Measurements from ENCODE around the gene ZC3H12A.
A peak's percentile ranks its signal among the peaks of the same experiment; 100 is the strongest.
"Not testable (repeated sequence)": the region's sequence is repeated elsewhere in the genome, so short reads cannot be mapped to it uniquely, and the experiment has no call there.

ZC3H12A gene

DNA sequence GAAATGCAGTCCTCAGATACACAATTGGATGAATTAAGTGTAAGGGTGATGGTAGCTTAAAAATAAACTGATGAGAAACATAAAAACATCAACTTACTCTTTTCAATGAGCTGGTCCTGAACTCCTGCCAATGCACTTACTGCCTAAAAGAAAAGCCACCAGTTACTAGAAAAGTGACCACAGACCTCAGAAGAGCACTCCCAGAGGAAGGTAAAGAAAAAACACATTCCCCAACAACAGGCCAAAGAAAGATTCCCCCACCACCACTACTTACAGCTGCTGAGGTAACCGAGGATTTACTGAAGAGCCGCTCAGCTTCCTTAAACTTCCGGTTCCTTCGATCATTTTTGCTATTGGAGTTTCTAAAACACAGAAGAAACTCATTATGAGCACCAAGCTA is 34.8 kb downstream of the ZC3H12A start:
- Histone ChIP-seq H3K4me1 (ENCODE audit: control insufficient read depth, insufficient read depth, low read length) (peaks cover 8% of the 10 kb centered on the region; the same call in 1 of the 2 replicates), H3K27me3 (ENCODE audit: control insufficient read depth, insufficient read depth, low read length) (no peaks in the 10 kb centered on the region), H3K36me3 (ENCODE audit: control insufficient read depth, insufficient read depth, low read length) (peaks cover 55% of the 10 kb centered on the region), H3K9ac (ENCODE audit: low read depth, low read length) (no peak overlapping the region), H3K27ac (ENCODE audit: low read depth, low read length) (no peak overlapping the region), H3K9me3 (ENCODE audit: control insufficient read depth, insufficient read depth, low read length) (no peaks in the 10 kb centered on the region), H3K4me3 (ENCODE audit: low read depth, low read length) (no peak overlapping the region)

DNA sequence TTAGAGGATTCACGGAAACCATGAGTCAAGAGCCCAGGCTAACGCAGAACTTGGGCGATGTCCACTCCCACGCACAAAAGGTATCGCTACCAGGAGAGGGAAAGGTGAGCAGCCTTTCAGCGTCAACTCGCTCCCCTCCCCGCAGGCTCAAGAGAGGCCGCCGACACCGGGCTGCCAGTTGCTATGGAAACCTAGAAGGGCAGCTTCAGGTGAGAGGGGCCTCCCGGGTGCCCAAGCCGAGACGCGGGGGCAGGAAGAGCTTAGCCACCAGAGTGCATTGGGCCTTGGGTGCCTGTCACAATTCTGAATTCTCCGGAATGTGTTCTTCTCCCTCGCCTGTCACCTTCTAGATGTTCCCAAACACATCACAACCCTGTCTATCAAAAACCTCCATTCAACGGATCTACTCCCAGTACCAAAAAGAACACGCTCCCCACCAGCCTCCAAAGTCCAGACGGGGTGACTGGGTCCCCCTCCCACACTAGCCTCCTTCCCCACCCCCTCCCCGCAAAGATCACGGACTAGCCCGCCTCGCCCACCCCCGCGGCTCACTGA is 39.5 kb downstream of the ZC3H12A start:
- peak overlapping the region; percentile 86 for H3K27ac ChIP-seq (ENCODE audit: low read depth, low read length)

DNA sequence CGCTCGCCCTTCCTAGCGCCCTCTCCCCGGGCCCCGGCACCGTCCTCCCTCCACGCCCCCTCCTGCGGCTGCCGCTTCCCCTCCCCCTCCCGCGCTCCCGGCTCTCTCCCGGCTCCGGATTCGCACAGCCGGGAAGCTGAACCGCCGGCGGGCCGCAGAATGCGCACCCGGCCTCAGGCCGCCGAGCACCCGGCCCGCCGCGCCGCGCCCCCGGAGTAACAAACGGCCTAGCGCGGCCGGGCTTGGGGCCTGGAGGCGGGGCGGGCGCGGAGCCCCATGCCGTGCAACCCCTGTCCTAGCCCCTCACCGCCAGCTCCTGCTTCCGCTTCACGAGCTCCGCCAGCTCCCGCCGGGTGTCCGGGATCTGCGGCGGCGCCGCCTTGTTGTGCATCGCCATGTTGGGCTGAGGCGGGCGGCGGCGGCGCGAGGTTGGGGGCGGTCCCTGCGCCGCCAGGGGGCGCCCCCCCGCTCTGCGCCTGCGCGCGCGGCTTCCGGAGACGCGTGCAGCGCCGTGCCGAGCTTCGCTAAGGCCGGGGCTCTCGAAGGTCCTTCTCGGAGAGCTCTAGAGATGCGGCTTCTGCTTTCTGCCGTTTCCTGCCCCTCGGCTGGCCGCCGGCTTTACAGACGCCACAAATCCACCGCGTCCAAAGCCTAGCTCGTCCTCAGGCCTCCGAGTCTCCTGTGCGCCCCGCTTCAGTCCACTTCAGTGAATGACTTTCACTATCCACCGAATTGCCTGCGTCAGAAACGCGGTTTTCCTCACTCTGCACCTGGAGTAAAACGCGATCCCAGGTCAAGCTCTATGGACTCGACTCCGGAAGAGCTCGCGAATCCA is 40.2 kb downstream of the ZC3H12A start, which contains the start of gene MEAF6:
MEAF6 (minus strand) TSS at position 417 of the 835 bp plus-strand sequence; CDS start at position 397, 20 bp downstream.
- peaks cover 24% of the 10 kb centered on the region for H3K36me3 ChIP-seq (ENCODE audit: control insufficient read depth, insufficient read depth, low read length)
- H3K27me3 ChIP-seq (ENCODE audit: control insufficient read depth, insufficient read depth, low read length): no peaks in the 10 kb centered on the region; the same call in none of the 2 replicates
- peaks cover 15% of the 10 kb centered on the region; the same call in 1 of the 2 replicates for H3K4me1 ChIP-seq (ENCODE audit: control insufficient read depth, insufficient read depth, low read length)
- H3K27ac ChIP-seq (ENCODE audit: low read depth, low read length): peak within 1 kb of the TSS; percentile 86
- no peaks in the 10 kb centered on the region for H3K9me3 ChIP-seq (ENCODE audit: control insufficient read depth, insufficient read depth, low read length)
- peak within 1 kb of the TSS; percentile 73 for H3K4me3 ChIP-seq (ENCODE audit: low read depth, low read length)
- peak within 1 kb of the TSS; percentile 58 for H3K9ac ChIP-seq (ENCODE audit: low read depth, low read length)

More for the DNA sequence above, 39.5 kb downstream of the ZC3H12A start:
- peak overlapping the region; percentile 73 for H3K4me3 ChIP-seq (ENCODE audit: low read depth, low read length)
- H3K4me1 ChIP-seq (ENCODE audit: control insufficient read depth, insufficient read depth, low read length): peaks cover 15% of the 10 kb centered on the region; the same call in 1 of the 2 replicates
- H3K27me3 ChIP-seq (ENCODE audit: control insufficient read depth, insufficient read depth, low read length): no peaks in the 10 kb centered on the region; the same call in none of the 2 replicates
- peaks cover 29% of the 10 kb centered on the region for H3K36me3 ChIP-seq (ENCODE audit: control insufficient read depth, insufficient read depth, low read length)
- H3K9me3 ChIP-seq (ENCODE audit: control insufficient read depth, insufficient read depth, low read length): no peaks in the 10 kb centered on the region
- no peak overlapping the region for H3K9ac ChIP-seq (ENCODE audit: low read depth, low read length)

DNA sequence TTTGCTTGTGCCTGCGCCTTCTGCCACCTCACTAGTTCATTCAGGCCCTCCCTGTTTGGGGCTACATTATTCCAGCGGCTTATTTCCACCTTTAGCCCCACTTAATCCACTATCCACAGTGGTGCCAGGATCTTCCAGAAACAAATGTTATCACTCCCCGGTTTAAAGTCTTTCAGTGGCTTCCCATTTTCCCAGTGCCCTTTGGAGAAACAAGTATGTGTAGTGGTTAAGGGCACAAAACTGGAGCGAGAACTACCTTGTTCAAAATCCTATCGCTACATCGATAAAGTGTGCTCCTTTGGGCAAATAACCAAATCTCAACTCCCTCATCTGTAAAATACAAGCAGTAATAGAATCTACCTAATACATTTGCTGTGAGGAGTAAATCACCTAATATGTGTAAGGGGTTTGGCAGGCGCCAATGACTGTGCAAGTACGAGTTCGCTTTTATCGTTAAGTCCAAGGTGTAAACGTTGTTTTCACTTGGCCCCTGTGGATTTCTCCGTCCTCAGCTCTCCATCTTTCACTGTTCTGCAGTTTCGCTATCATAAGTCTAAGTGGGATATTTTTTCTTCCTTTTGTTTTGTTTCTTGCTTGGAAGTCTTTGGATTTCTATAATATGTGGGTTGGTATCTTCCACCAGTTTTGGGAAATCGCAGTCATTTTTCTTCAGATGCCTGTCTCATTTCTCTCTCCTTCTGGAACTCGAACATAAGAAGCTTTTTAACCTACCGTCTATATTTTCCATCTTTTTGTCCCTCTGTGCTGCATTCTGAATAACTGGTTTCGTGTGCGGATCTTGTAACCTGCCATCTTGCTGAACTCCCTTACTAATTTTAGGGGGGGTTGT is 41.0 kb downstream of the ZC3H12A start:
- Histone ChIP-seq H3K9me3 (ENCODE audit: control insufficient read depth, insufficient read depth, low read length) (no peaks in the 10 kb centered on the region), H3K4me1 (ENCODE audit: control insufficient read depth, insufficient read depth, low read length) (peaks cover 15% of the 10 kb centered on the region; the same call in 1 of the 2 replicates), H3K9ac (ENCODE audit: low read depth, low read length) (peak overlapping the region; percentile 58), H3K4me3 (ENCODE audit: low read depth, low read length) (peak overlapping the region; percentile 73), H3K27ac (ENCODE audit: low read depth, low read length) (peak overlapping the region; percentile 70), H3K36me3 (ENCODE audit: control insufficient read depth, insufficient read depth, low read length) (peaks cover 24% of the 10 kb centered on the region), H3K27me3 (ENCODE audit: control insufficient read depth, insufficient read depth, low read length) (no peaks in the 10 kb centered on the region; the same call in none of the 2 replicates)

DNA sequence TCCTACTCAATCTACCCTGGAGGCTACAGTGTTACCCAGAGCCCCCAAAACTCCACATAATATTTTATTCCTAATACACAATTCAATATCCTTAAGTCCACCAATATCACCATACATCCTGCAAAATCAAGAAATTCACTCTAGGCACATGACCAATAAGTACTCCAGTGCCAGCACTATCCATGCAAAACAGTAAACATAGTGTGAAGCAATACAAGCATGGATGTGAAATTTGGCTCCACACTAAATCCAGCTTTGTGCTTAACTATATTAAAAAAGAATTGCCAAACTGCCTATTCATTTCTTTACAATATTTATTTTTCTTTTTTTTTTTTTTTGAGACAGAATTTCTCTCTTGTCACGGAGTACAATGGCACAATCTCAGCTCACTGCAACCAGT is 43.2 kb downstream of the ZC3H12A start:
- H3K27me3 ChIP-seq (ENCODE audit: control insufficient read depth, insufficient read depth, low read length): no peaks in the 10 kb centered on the region; the same call in none of the 2 replicates
- H3K4me3 ChIP-seq (ENCODE audit: low read depth, low read length): no peak overlapping the region
- H3K36me3 ChIP-seq (ENCODE audit: control insufficient read depth, insufficient read depth, low read length): peaks cover 7% of the 10 kb centered on the region
- H3K9me3 ChIP-seq (ENCODE audit: control insufficient read depth, insufficient read depth, low read length): no peaks in the 10 kb centered on the region
- H3K9ac ChIP-seq (ENCODE audit: low read depth, low read length): no peak overlapping the region
- H3K27ac ChIP-seq (ENCODE audit: low read depth, low read length): no peak overlapping the region
- H3K4me1 ChIP-seq (ENCODE audit: control insufficient read depth, insufficient read depth, low read length): peaks cover 15% of the 10 kb centered on the region; the same call in 1 of the 2 replicates

DNA sequence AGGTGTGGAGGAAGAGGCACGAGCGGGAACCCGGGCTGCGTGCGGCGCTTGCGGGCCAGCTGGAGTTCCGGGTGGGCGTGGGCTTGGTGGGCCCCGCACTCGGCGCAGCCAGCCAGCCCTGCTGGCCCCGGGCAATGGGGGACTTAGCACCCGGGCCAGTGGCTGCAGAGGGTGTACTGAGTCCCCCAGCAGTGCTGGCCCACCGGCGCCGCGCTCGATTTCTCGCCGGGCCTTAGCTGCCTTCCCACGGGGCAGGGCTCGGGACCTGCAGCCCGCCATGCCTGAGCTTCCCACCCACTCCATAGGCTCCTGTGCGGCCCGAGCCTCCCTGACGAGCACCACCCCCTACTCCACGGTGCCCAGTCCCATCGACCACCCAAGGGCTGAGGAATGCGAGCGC is 43.9 kb downstream of the ZC3H12A start:
- not testable (repeated sequence) for H3K4me3 ChIP-seq (ENCODE audit: low read depth, low read length); H3K9me3 ChIP-seq (ENCODE audit: control insufficient read depth, insufficient read depth, low read length); H3K27ac ChIP-seq (ENCODE audit: low read depth, low read length); H3K9ac ChIP-seq (ENCODE audit: low read depth, low read length); H3K36me3 ChIP-seq (ENCODE audit: control insufficient read depth, insufficient read depth, low read length); H3K27me3 ChIP-seq (ENCODE audit: control insufficient read depth, insufficient read depth, low read length)
- peaks cover 13% of the 10 kb centered on the region; the same call in 1 of the 2 replicates for H3K4me1 ChIP-seq (ENCODE audit: control insufficient read depth, insufficient read depth, low read length)

DNA sequence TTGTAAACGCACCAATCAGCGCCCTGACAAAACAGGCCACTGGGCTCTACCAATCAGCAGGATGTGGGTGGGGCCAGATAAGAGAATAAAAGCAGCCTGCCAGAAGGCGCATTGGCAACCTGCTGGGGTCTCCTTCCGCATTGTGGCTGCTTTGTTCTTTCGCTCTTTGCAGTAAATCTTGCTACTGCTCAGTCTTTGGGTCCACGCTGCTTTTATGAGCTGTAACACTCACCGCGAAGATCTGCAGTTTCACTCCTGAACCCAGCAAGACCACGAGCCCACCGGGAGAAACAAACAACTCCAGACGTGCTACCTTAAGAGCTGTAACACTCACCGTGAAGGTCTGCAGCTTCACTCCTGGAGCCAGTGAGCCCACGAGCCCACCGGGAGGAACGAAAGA is 44.5 kb downstream of the ZC3H12A start:
- H3K9me3 ChIP-seq (ENCODE audit: control insufficient read depth, insufficient read depth, low read length); H3K27me3 ChIP-seq (ENCODE audit: control insufficient read depth, insufficient read depth, low read length); H3K27ac ChIP-seq (ENCODE audit: low read depth, low read length); H3K36me3 ChIP-seq (ENCODE audit: control insufficient read depth, insufficient read depth, low read length); H3K4me3 ChIP-seq (ENCODE audit: low read depth, low read length); H3K9ac ChIP-seq (ENCODE audit: low read depth, low read length); H3K4me1 ChIP-seq (ENCODE audit: control insufficient read depth, insufficient read depth, low read length): not testable (repeated sequence)

DNA sequence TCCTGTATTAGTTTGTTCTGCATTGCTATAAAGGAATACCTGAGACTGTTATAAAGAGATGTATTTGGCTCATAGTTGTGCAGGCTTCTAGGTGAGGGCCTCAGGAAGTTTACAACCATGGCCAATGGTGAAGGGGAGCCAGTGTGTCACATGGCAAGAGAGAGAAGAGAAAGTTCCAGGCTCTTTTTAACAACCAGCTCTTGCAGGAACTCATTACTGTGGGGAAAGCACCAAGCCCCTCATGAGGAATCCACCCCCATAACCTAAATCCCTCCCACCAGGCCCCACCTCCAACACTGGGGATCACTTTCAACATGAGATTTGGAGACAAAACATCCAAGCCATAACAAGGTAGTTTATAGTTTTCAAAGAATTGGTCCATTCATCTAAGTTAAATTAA is 45.2 kb downstream of the ZC3H12A start:
- H3K4me1 ChIP-seq (ENCODE audit: control insufficient read depth, insufficient read depth, low read length): peaks cover 7% of the 10 kb centered on the region; the same call in 1 of the 2 replicates
- H3K27me3 ChIP-seq (ENCODE audit: control insufficient read depth, insufficient read depth, low read length): no peaks in the 10 kb centered on the region; the same call in none of the 2 replicates
- H3K4me3 ChIP-seq (ENCODE audit: low read depth, low read length): no peak overlapping the region
- no peaks in the 10 kb centered on the region for H3K36me3 ChIP-seq (ENCODE audit: control insufficient read depth, insufficient read depth, low read length)
- H3K9me3 ChIP-seq (ENCODE audit: control insufficient read depth, insufficient read depth, low read length): no peaks in the 10 kb centered on the region
- no peak overlapping the region for H3K9ac ChIP-seq (ENCODE audit: low read depth, low read length)
- no peak overlapping the region for H3K27ac ChIP-seq (ENCODE audit: low read depth, low read length)

DNA sequence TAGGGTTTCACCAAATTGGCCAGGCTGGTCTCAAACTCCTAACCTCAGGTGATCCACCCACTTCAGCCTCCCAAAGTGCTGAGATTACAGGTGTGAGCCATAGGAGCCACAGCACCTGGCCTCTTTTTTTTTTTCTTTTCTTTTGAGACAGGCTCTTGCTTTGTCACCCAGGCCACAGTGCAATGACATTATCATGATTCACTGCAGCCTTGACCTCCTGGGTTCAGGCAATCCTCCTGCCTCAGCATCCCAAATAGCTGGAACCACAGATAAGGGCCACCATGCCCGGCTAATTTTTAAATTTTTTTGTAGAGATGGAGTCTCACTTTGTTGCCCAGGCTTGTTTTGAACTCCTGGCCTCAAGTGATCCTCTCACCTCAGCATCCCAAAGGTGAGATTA is 55.5 kb downstream of the ZC3H12A start:
- H3K27me3 ChIP-seq (ENCODE audit: control insufficient read depth, insufficient read depth, low read length); H3K36me3 ChIP-seq (ENCODE audit: control insufficient read depth, insufficient read depth, low read length); H3K4me1 ChIP-seq (ENCODE audit: control insufficient read depth, insufficient read depth, low read length); H3K9me3 ChIP-seq (ENCODE audit: control insufficient read depth, insufficient read depth, low read length); H3K9ac ChIP-seq (ENCODE audit: low read depth, low read length); H3K4me3 ChIP-seq (ENCODE audit: low read depth, low read length); H3K27ac ChIP-seq (ENCODE audit: low read depth, low read length): not testable (repeated sequence)

DNA sequence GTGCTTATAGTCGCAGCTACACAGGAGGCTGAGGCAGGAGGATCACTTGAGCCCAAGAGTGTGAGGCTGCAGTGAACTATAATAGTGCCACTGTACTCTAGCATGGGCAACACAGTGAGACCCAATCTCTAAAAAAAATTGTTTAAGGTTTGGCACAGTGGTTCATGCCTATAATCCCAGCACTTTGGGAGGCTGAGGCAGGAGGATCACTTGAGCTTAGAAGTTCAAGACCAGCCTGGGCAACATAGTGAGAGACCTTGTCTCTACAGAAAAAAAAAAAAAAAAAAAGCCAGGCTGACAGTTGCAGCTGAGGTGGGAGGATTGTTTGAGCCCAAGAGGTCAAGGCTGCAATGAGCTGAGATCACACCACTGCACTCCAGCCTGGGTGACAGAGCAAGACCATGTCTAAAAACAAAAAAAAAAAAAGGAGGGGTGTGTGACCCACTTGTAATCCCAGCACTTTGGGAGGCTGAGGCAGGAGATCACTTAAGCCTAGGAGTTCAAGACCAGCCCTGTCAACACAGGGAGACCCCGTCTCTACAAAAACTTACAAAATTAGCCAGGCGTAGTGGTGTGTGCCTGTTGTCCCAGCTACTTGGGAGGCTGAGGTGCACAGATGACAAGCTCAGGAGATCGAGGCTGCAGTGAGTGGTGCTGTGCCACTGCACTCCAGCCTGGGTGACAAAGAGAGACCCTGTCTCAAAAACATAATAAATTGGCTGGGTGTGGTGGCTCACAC is 58.2 kb downstream of the ZC3H12A start:
- H3K9ac ChIP-seq (ENCODE audit: low read depth, low read length); H3K27ac ChIP-seq (ENCODE audit: low read depth, low read length); H3K9me3 ChIP-seq (ENCODE audit: control insufficient read depth, insufficient read depth, low read length); H3K4me3 ChIP-seq (ENCODE audit: low read depth, low read length); H3K4me1 ChIP-seq (ENCODE audit: control insufficient read depth, insufficient read depth, low read length); H3K27me3 ChIP-seq (ENCODE audit: control insufficient read depth, insufficient read depth, low read length): not testable (repeated sequence)
- H3K36me3 ChIP-seq (ENCODE audit: control insufficient read depth, insufficient read depth, low read length): peaks cover 21% of the 10 kb centered on the region
